HEK293T (cell line): ENCODE measurements around the gene HEXIM1.
A peak's percentile ranks its signal among the peaks of the same experiment; 100 is the strongest.

Experiments used
- CTCF ChIA-PET: fragments of 350-600 bp; formaldehyde crosslinking; extraction: SDS; loops from one replicate; lab custom pipeline; 2021; ENCODE audit warnings: antibody characterized with exemption, inconsistent platforms; lab: Yijun Ruan, JAX
- POLR2A ChIA-PET: fragments of 350-600 bp; formaldehyde crosslinking; extraction: SDS; loops from one replicate; lab custom pipeline; 2020; ENCODE audit warnings: antibody characterized with exemption, inconsistent platforms; lab: Yijun Ruan, JAX
- DNase-seq: peaks from one replicate; pipeline ENCODE4 v3.0.0; 2012; ENCODE audit warnings: mixed read lengths; ENCODE audit errors: extremely low spot score
- ARNT ChIP-seq: fragments of 450-650 bp; IDR thresholded peaks from 2 replicates; pipeline ENCODE4 v1.6.1; 2017; ENCODE audit warnings: mild to moderate bottlenecking
- BHLHE40 ChIP-seq: fragments of 450-650 bp; IDR thresholded peaks from 2 replicates; pipeline ENCODE4 v1.6.1; 2016; ENCODE audit warnings: mild to moderate bottlenecking, moderate library complexity, borderline replicate concordance
- CTBP1 ChIP-seq: fragments of 450-650 bp; IDR thresholded peaks from 2 replicates; pipeline ENCODE4 v1.6.1; 2016; ENCODE audit warnings: borderline replicate concordance
- ELF4 ChIP-seq: fragments of 450-650 bp; IDR thresholded peaks from 2 replicates; pipeline ENCODE4 v1.6.1; 2017; ENCODE audit warnings: antibody characterized with exemption
- FOXA1 ChIP-seq: fragments of 450-650 bp; IDR thresholded peaks from 2 replicates; pipeline ENCODE4 v1.6.1; 2016; ENCODE audit warnings: mild to moderate bottlenecking
- FOXK2 ChIP-seq: fragments of 450-650 bp; IDR thresholded peaks from 2 replicates; pipeline ENCODE4 v1.6.1; 2016; ENCODE audit warnings: mild to moderate bottlenecking
- FOXM1 ChIP-seq: fragments of 450-650 bp; IDR thresholded peaks from 2 replicates; pipeline ENCODE4 v1.6.1; 2017; ENCODE audit warnings: mild to moderate bottlenecking, borderline replicate concordance
- HDGF ChIP-seq: fragments of 450-650 bp; IDR thresholded peaks from 2 replicates; pipeline ENCODE4 v1.6.1; 2017; ENCODE audit warnings: antibody characterized with exemption, borderline replicate concordance
- L3MBTL2 ChIP-seq: fragments of 450-650 bp; conservative IDR thresholded peaks from 2 replicates; pipeline ENCODE4 v1.6.1; 2016; ENCODE audit warnings: mild to moderate bottlenecking
- LEF1 ChIP-seq: fragments of 450-650 bp; IDR thresholded peaks from 2 replicates; pipeline ENCODE4 v1.6.1; 2017; ENCODE audit warnings: mild to moderate bottlenecking, borderline replicate concordance
- NFRKB ChIP-seq: fragments of 450-650 bp; IDR thresholded peaks from 2 replicates; pipeline ENCODE4 v1.6.1; 2016; ENCODE audit warnings: mild to moderate bottlenecking, moderate library complexity
- SP1 ChIP-seq: fragments of 450-650 bp; IDR thresholded peaks from 2 replicates; pipeline ENCODE4 v1.6.1; 2017
- SUZ12 ChIP-seq: fragments of 450-650 bp; IDR thresholded peaks from 2 replicates; pipeline ENCODE4 v1.6.1; 2016; ENCODE audit warnings: mild to moderate bottlenecking
- TARDBP ChIP-seq: fragments of 450-650 bp; IDR thresholded peaks from 2 replicates; pipeline ENCODE4 v1.6.1; 2016
- ZNF384 ChIP-seq: fragments of 450-650 bp; IDR thresholded peaks from 2 replicates; pipeline ENCODE4 v1.6.1; 2016
- TF ChIP-seq, protein P1 (sequence below): fragments of 450-650 bp; IDR thresholded peaks from 2 replicates; pipeline ENCODE4 v1.6.1; 2016

The HEXIM1 gene

DNA sequence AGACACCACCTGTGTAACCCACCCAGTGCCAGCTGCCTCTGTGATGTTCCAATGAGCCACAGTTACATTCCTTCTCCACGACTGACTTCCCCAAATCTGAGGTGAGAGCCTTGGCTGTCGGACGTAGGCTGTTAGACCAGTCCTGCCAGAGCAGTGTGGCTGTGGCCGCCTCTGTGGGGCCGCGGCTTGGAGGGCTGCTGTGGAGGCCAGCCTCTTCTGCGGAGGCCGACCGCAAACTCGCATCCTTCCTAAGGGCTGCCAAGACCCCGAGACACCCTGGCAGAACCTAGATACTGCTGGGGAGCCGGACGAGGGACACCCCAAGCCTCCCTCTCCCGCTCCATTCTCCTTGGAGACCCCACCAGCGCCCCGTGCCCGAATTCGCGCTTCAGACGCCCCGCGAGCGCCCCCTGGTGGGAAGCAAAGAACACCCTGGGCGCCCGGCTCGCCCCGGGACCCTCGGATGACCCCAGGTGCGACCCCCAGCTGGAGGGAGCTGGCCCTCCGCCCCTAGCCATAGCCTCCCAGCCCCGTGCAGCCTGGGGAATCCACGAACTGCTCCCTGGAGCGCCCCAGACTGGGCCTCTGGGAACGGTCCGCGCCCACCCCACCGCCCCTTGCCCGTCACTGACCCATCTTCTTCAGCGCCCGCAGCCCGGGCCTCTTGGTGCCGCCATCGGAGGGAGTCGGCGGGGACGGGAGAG is 16.5 kb upstream of the HEXIM1 start:
- CTCF ChIA-PET: interaction anchor here (1.4 to 1.6 kb wide), 2 partner anchors 24 to 26 kb away, joined by 3 read pairs; no protein-coding TSS in a partner anchor
- DNase-seq: peak; percentile 63
- 0 out of 2 replicates have a peak, but pooled peaks have one; percentile 23 for TF ChIP-seq FOXM1
- TF ChIP-seq LEF1: 0 out of 2 replicates have a peak, but pooled peaks have one; percentile 19
- TF ChIP-seq SP1: no peak
- POLR2A ChIA-PET: interaction anchor here (1.0 kb wide), 2 partner anchors 16 to 18 kb away, joined by 4 to 6 read pairs; partner anchors contain the start of gene HEXIM1

DNA sequence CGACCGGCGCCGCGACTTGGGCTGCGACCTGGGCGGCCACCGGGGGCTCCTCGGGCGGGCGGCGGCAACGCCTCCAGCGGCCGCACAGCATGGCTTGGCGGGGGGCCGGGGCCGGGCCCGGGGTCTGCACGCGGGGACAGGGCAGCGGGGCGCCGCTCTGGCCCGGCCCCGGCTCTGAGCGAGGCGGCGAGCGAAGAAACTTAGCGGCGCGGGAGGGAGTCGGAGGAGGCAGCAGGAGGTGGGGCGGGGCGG is 16.0 kb upstream of the HEXIM1 start, which contains the start of gene PLCD3:
PLCD3 (minus strand) TSS at position 196 of the 252 bp plus-strand sequence; CDS start at position 91, 105 bp downstream.
- POLR2A ChIA-PET: interaction anchor here (1.0 kb wide), 2 partner anchors 15 to 17 kb away, joined by 4 to 6 read pairs; partner anchors contain the start of gene HEXIM1
- TF ChIP-seq SP1 (no peak), SUZ12 (no peak), ARNT (peak; percentile 35; the same call in 1 of the 2 replicates), BHLHE40 (no peak), ZNF384 (no peak)
- CTCF ChIA-PET: interaction anchor here (1.4 to 1.6 kb wide), 2 partner anchors 24 to 27 kb away, joined by 3 read pairs; no protein-coding TSS in a partner anchor
- no peak for DNase-seq

DNA sequence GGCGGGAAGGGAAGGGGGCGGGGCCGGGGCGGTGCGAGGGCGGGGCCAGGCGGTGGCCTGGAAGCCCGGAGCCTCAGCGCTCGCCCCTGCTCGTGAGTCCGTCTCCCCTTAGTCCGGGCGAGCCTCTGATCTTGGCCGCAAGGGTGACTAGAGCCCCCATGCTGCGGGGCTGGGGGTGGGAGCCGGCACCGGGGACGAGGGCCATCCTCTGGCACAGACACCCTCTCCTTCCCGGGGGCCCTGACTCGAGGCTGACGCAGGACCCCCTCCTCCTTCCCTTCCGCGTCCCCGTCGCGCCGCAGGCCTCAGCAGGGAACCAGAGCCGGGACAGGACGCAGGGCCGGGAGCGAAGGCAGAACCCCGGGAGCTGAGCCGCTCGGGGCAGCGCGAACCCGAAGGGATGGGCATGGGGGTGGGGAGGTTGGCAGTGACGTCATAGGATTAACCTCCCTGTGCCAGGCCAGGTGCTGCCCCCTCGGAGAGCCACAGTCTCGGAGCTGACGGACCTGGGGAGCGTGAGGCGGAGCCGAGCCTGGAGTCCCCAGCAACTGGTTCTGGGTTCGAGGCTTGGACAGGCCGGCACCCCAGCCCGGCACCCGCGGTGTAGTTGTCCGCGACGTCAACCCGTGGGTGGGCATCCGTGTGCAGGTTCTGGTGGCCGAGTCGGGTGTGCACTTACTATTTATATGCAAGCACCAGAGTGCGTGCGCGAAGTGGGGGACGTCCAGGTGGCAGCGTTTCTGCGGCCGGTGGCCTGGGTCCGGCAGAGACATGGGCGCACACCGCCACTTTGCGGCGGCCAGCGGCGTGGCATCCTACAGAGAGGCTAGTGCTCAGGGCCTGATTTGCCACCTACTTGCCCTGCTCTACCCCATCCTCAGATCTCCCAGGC is 15.5 kb upstream of the HEXIM1 start:
- CTCF ChIA-PET: interaction anchor here (1.4 to 1.6 kb wide), 2 partner anchors 25 to 27 kb away, joined by 3 read pairs; no protein-coding TSS in a partner anchor
- no peak for TF ChIP-seq SUZ12
- TF ChIP-seq FOXA1: no peak
- no peak for TF ChIP-seq SP1
- TF ChIP-seq BHLHE40: no peak
- TF ChIP-seq NFRKB: no peak
- no peak for TF ChIP-seq FOXM1
- peak; percentile 37; the same call in 1 of the 2 replicates for TF ChIP-seq L3MBTL2
- peak; percentile 93 for DNase-seq
- POLR2A ChIA-PET: interaction anchor here (1.0 kb wide), 2 partner anchors 15 to 16 kb away, joined by 4 to 6 read pairs; partner anchors contain the start of gene HEXIM1

DNA sequence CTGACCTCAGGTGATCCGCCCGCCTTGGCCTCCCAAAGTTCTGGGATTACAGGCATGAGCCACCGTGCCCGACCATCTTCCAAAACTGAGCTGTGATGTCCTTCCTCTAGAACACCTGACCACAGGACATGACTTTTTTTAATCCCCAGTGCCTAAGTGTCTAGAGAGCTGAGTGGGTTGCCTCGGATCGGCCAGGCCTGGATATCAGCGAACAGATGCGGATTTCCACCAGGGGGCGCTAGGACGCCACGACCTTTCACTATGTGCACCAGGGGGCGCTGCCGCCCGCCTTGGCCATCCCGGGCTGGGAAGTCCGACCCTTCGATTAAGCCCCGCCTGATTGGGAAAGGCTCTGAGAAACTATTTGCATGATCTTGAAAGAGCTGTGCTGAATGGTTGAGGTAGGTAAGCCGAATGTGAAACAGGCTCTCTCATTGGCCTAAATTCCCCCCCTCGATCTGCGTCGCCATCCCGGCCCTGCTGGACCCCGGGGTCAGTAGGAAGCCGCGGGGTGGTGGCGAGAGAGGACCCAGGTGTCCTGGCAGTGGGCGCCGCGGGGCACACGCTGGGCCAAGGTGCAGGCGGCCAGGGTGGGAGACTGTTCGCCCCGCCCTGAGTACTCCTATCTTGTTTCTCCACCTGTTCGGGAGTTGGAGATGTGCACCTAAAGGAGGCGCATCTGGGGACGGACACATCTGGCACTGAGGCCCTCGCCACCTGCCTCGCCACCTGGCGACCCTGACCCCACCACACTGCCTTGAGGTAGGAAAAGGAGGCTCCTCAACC is 12.9 kb upstream of the HEXIM1 start, which contains the start of gene ACBD4:
ACBD4 (plus strand) TSS at position 496 of the 786 bp plus-strand sequence. CDS start 458 bp downstream, outside the sequence.
- DNase-seq: peak; percentile 92
- POLR2A ChIA-PET: interaction anchor here (0.7 to 3.6 kb wide), 11 partner anchors 9 to 84 kb away, joined by 3 to 69 read pairs (median 6); partner anchors contain the start of genes HEXIM1 and HEXIM2
- no peak for TF ChIP-seq LEF1
- TF ChIP-seq FOXM1: peak; percentile 35; the same call in 1 of the 2 replicates
- TF ChIP-seq ARNT: peak; percentile 77
- TF ChIP-seq L3MBTL2: peak; percentile 68
- 0 out of 2 replicates have a peak, but pooled peaks have one; percentile 31 for TF ChIP-seq HDGF

DNA sequence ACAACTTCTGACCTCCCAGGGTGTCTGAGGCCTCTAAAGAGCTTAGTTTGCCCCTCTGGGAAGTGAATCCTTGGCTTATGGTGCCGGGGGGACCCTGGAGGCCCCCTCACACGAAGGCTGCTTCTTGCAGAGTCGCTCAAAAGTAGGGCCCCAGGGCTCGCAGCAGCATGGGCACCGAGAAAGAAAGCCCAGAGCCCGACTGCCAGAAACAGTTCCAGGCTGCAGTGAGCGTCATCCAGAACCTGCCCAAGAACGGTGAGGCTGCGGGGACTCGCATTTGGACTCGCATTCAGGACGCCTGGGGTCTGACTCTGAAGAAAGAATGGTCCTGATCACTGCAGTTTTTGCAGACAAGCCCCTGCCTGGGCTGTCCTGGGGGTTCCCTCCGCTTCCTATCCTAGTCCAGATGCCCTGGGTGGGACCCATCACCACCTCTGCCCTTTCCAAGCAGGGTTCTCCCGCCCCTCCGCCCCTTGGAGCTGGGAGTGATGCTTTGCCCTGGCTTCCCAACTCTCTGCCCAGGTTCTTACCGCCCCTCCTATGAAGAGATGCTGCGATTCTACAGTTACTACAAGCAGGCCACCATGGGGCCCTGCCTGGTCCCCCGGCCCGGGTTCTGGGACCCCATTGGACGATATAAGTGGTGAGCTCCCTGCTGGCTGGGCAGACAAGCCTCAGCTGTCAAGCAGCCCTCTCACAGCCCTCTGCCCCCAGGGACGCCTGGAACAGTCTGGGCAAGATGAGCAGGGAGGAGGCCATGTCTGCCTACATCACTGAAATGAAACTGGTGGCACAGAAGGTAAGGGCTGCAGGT is 12.1 kb upstream of the HEXIM1 start:
- POLR2A ChIA-PET: interaction anchor here (0.7 to 3.6 kb wide), 11 partner anchors 8 to 83 kb away, joined by 3 to 69 read pairs (median 6); partner anchors contain the start of genes HEXIM1 and HEXIM2
- CTCF ChIA-PET: interaction anchor here (0.5 to 2.8 kb wide), 73 partner anchors 7 to 633 kb away, joined by 3 to 106 read pairs (median 4); partner anchors contain the start of genes GPATCH8, HEXIM1, HEXIM2 and MAP3K14
- TF ChIP-seq, protein P1, sequence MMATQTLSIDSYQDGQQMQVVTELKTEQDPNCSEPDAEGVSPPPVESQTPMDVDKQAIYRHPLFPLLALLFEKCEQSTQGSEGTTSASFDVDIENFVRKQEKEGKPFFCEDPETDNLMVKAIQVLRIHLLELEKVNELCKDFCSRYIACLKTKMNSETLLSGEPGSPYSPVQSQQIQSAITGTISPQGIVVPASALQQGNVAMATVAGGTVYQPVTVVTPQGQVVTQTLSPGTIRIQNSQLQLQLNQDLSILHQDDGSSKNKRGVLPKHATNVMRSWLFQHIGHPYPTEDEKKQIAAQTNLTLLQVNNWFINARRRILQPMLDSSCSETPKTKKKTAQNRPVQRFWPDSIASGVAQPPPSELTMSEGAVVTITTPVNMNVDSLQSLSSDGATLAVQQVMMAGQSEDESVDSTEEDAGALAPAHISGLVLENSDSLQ: no peak
- TF ChIP-seq ELF4 (no peak), CTBP1 (no peak), FOXM1 (no peak), L3MBTL2 (no peak), SP1 (no peak), HDGF (no peak), TARDBP (no peak), NFRKB (no peak), FOXA1 (no peak), LEF1 (no peak), ZNF384 (no peak), FOXK2 (no peak), BHLHE40 (no peak), SUZ12 (no peak), ARNT (no peak)
- DNase-seq: no peak

More for the DNA sequence above, 12.9 kb upstream of the HEXIM1 start, which contains the start of gene ACBD4:
- CTCF ChIA-PET: interaction anchor here (0.5 to 2.8 kb wide), 74 partner anchors 8 to 632 kb away, joined by 3 to 106 read pairs (median 4); partner anchors contain the start of genes GPATCH8, HEXIM1, HEXIM2 and MAP3K14
